ENCODE data around the gene NKX3-2.

DNA sequence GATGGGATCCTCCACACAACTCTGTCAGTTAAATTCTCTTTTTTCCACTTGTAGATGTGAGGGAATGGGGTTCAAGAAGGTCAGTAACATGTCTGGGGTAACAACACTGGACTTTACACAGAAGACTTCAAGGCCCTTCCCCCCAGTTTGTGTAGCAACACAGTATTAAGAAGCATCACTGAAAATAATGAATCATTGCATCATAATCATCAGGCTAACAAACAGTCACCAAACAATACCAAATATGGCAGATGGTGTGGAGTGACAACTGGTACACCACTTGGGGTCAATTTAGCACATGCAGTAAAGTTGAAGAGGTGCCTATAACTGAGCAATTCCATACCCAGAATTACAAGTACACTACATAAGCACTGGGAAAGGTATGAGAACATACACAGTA lies 44.6 kb upstream of the NKX3-2 start:
- TF ChIP-seq, protein P1, sequence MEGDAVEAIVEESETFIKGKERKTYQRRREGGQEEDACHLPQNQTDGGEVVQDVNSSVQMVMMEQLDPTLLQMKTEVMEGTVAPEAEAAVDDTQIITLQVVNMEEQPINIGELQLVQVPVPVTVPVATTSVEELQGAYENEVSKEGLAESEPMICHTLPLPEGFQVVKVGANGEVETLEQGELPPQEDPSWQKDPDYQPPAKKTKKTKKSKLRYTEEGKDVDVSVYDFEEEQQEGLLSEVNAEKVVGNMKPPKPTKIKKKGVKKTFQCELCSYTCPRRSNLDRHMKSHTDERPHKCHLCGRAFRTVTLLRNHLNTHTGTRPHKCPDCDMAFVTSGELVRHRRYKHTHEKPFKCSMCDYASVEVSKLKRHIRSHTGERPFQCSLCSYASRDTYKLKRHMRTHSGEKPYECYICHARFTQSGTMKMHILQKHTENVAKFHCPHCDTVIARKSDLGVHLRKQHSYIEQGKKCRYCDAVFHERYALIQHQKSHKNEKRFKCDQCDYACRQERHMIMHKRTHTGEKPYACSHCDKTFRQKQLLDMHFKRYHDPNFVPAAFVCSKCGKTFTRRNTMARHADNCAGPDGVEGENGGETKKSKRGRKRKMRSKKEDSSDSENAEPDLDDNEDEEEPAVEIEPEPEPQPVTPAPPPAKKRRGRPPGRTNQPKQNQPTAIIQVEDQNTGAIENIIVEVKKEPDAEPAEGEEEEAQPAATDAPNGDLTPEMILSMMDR (IDR thresholded peaks at IDR 0.05), result no peak
- TF ChIP-seq POLR2A (IDR thresholded peaks at IDR 0.05), result no peak

Data from testis (tissue), 2 donors.